Activated naive CD4-positive, alpha-beta T cell treated with anti-CD3 and anti-CD28 coated beads, Interleukin-2, amount 50 U/mL, for 72 hours (primary cell): Measurements from ENCODE around the gene UST. TPM values are rescaled to one million over a fixed set of nuclear protein-coding genes. Genes with fewer than 3 reads are reported as not detected.

ENCODE experiments used
- ATAC-seq, 2 donors: fragments of 150-1000 bp; cut with Tn5 transposase; 2 replicates each; pipeline ENCODE4 v1.10.0; 2021; ENCODE audit warnings: mild to moderate bottlenecking in 2 of 2, moderate library complexity in 2 of 2
- DNase-seq, 2 donors: peaks; one replicate each; pipeline ENCODE4 v3.0.0; 2021 to 2022; ENCODE audit warnings: low spot score in 2 of 2
- H3K27ac Mint-ChIP-seq, 2 donors: one replicate each; pipeline ENCODE4 v1.8.0; 2022; ENCODE audit warnings: mild to moderate bottlenecking in 2 of 2, mixed read lengths in 2 of 2
- H3K36me3 Mint-ChIP-seq, 2 donors: one replicate each; pipeline ENCODE4 v1.8.0; 2022; ENCODE audit warnings: mixed read lengths in 2 of 2
- H3K9me3 Mint-ChIP-seq, 2 donors: one replicate each; pipeline ENCODE4 v1.8.0; 2022; ENCODE audit warnings: mixed read lengths in 2 of 2
- total RNA-seq, 2 donors: library from RNA; stranded (reverse); gene quantifications; one replicate each; pipeline ENCODE4 v1.2.3, GENCODE V29; 2022

UST gene
- total RNA-seq, 2 donors from 2014 or later, result 0.46 to 0.49 TPM

GRCh38 chr6:148885136-148885865 lies 138.5 kb downstream of the UST start:
- H3K27ac Mint-ChIP-seq, result no peak overlapping the region
- no peaks in the 10 kb centered on the region for H3K36me3 Mint-ChIP-seq
- ATAC-seq (no peak), DNase-seq (no peak)
- H3K9me3 Mint-ChIP-seq, result no peaks in the 10 kb centered on the region

- DNase-seq (no peak), ATAC-seq (no peak)
- Mint-ChIP-seq H3K27ac (no peak overlapping the region), H3K9me3 (no peaks in the 10 kb centered on the region), H3K36me3 (no peaks in the 10 kb centered on the region)
Observed at GRCh38 chr6:148885925-148886845, 139.4 kb downstream of the UST start.

- Mint-ChIP-seq H3K36me3 (no peaks in the 10 kb centered on the region), H3K9me3 (no peaks in the 10 kb centered on the region), H3K27ac (no peak overlapping the region)
- no peak for ATAC-seq
- no peak for DNase-seq
Observed at GRCh38 chr6:148887181-148887580, 140.4 kb downstream of the UST start.

- DNase-seq, result no peak
- no peak for ATAC-seq
- Mint-ChIP-seq H3K36me3 (no peaks in the 10 kb centered on the region), H3K9me3 (no peaks in the 10 kb centered on the region), H3K27ac (no peak overlapping the region)
Observed at GRCh38 chr6:148888856-148889255, 142.0 kb downstream of the UST start.

- DNase-seq (no peak), ATAC-seq (no peak)
- H3K27ac Mint-ChIP-seq, result no peak overlapping the region
- H3K36me3 Mint-ChIP-seq, result no peaks in the 10 kb centered on the region
- no peaks in the 10 kb centered on the region for H3K9me3 Mint-ChIP-seq
Observed at GRCh38 chr6:148890096-148890495, 143.3 kb downstream of the UST start.

GRCh38 chr6:148890652-148891404 lies 144.0 kb downstream of the UST start:
- H3K9me3 Mint-ChIP-seq, result no peaks in the 10 kb centered on the region
- no peak for ATAC-seq
- H3K36me3 Mint-ChIP-seq, result no peaks in the 10 kb centered on the region
- no peak for DNase-seq
- no peak overlapping the region for H3K27ac Mint-ChIP-seq

- ATAC-seq (no peak), DNase-seq (no peak)
- H3K36me3 Mint-ChIP-seq, result no peaks in the 10 kb centered on the region
Observed at GRCh38 chr6:148891405-148891783, 144.6 kb downstream of the UST start.

GRCh38 chr6:148892247-148892646 lies 145.4 kb downstream of the UST start:
- no peak for ATAC-seq
- no peaks in the 10 kb centered on the region for H3K9me3 Mint-ChIP-seq
- no peaks in the 10 kb centered on the region for H3K36me3 Mint-ChIP-seq
- DNase-seq, result no peak
- no peak overlapping the region for H3K27ac Mint-ChIP-seq

More at GRCh38 chr6:148891405-148891783, 144.6 kb downstream of the UST start:
- H3K27ac Mint-ChIP-seq, result no peak overlapping the region
- no peaks in the 10 kb centered on the region for H3K9me3 Mint-ChIP-seq

- Mint-ChIP-seq H3K36me3 (no peaks in the 10 kb centered on the region), H3K9me3 (no peaks in the 10 kb centered on the region)
- no peak for ATAC-seq
Observed at GRCh38 chr6:148893073-148893472, 146.2 kb downstream of the UST start.

GRCh38 chr6:148893481-148893880 lies 146.7 kb downstream of the UST start:
- no peak for ATAC-seq
- no peaks in the 10 kb centered on the region for H3K36me3 Mint-ChIP-seq
- no peaks in the 10 kb centered on the region for H3K9me3 Mint-ChIP-seq
- no peak for DNase-seq
- H3K27ac Mint-ChIP-seq, result no peak overlapping the region

More at GRCh38 chr6:148893073-148893472, 146.2 kb downstream of the UST start:
- H3K27ac Mint-ChIP-seq, result no peak overlapping the region
- DNase-seq, result no peak

GRCh38 chr6:148898376-148899014 lies 151.7 kb downstream of the UST start:
- no peak for ATAC-seq
- peaks cover 0 to 10% of the 10 kb centered on the region in 2 donors for H3K36me3 Mint-ChIP-seq
- no peak overlapping the region for H3K27ac Mint-ChIP-seq
- H3K9me3 Mint-ChIP-seq, result peaks cover 6 to 8% of the 10 kb centered on the region in 2 donors
- DNase-seq, result no peak

- Mint-ChIP-seq H3K9me3 (peaks cover 4 to 8% of the 10 kb centered on the region in 2 donors), H3K36me3 (peaks cover 0 to 9% of the 10 kb centered on the region in 2 donors), H3K27ac (no peak overlapping the region)
- ATAC-seq, result no peak
- DNase-seq, result no peak
Observed at GRCh38 chr6:148904896-148905870, 158.4 kb downstream of the UST start.

GRCh38 chr6:148905901-148906300 lies 159.1 kb downstream of the UST start:
- H3K9me3 Mint-ChIP-seq, result peaks cover 0 to 2% of the 10 kb centered on the region in 2 donors
- ATAC-seq, result no peak
- H3K36me3 Mint-ChIP-seq, result peaks cover 0 to 2% of the 10 kb centered on the region in 2 donors
- no peak overlapping the region for H3K27ac Mint-ChIP-seq
- no peak for DNase-seq

- no peak for DNase-seq
- no peak overlapping the region for H3K27ac Mint-ChIP-seq
- ATAC-seq, result no peak
- no peaks in the 10 kb centered on the region for H3K36me3 Mint-ChIP-seq
- H3K9me3 Mint-ChIP-seq, result no peaks in the 10 kb centered on the region
Observed at GRCh38 chr6:148906386-148906785, 159.6 kb downstream of the UST start.

- DNase-seq (no peak), ATAC-seq (no peak)
- no peaks in the 10 kb centered on the region for H3K9me3 Mint-ChIP-seq
- no peaks in the 10 kb centered on the region for H3K36me3 Mint-ChIP-seq
- no peak overlapping the region for H3K27ac Mint-ChIP-seq
Observed at GRCh38 chr6:148907573-148907972, 160.7 kb downstream of the UST start.
